SHP77 treated with DMSO at 0.1 percent for 48 hours (cell line): ENCODE results near the gene RGS7.

Experiments used
- DNase-seq: peaks from one replicate; lab custom pipeline; 2025; lab: John Stamatoyannopoulos, UW

The RGS7 gene

DNA sequence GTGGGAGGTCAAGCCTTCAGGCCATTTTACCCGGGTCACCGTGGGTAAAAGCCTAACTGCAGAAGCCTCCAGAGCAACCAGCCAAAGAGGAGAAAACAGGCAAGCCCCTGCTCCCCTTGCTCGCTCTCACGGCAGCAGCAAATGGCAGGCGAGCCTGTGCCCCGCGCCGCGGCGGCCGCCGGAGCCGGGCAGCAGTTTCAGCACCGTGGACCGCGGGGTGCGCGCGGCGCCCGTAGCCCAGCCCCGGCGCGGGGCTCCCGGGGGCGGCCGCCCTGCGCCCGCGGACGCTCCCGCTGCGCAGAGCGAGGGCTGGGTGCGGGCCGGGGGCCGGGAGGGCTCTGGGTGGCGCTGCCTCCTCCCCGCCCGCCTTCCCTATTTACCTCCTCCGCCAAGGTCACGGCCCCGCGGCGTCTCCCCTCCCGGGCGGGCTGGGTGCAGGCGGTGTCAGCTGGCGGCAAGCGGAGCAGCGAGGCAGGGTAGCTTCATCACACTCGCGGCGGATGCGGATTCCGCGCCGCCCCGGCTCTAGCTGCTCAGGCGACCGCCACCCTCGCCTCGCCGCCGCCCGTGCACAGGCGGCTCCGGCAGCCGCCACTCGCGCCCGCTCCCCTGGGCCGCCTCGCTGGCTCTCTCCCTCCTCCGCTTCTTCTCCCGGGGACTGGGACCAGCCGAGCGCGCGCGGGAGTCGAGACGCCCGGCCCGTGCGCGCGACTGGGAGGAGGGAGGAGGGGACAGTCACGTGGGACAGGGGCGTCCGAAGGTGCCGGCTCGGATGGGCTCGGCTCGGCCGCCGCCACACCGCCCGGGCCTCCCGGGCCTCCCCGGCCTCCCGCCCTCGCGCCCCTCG lies at the start of gene RGS7:
Gene RGS7, minus strand, starts transcription at position 687 of the 847 bp plus-strand sequence.
- peak; percentile 34 for DNase-seq

DNA sequence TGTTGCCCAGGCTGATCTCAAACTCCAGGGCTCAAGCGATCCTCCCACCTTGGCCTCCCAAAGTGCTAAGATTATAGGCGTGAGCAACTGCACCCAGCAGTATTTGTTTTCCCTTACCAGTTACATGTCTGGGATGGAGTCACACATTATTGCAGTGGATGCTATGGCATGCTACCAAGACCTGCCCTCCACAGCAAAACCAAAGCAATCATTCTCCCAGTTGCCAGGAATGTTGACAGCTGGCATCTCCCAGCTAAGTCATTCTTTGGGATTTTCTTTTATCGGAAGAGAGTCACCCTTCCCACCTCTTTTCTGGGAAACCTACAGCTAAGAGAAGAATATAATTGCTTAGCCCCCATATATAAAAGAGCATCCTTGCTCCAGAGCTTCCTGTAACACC lies 49.4 kb upstream of the RGS7 start:
- DNase-seq = no peak

DNA sequence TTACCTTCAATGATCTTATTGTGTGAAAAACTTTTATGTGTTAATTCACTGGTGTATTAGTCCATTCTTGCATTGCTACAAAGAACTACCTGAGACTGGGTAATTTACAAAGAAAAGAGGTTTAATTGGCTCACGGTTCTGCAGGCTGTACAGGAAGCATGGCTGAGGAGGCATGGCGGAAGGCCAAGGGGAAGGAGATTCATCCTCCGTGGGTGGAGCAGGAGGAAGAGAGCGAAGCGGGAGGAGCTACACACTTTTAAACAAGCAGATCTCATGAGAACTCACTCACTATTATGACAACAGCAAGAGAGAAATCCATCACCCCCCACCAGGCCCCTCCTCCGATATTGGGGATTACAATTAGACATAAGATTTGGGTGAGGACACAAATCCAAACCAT lies 44.2 kb upstream of the RGS7 start:
- no peak for DNase-seq

DNA sequence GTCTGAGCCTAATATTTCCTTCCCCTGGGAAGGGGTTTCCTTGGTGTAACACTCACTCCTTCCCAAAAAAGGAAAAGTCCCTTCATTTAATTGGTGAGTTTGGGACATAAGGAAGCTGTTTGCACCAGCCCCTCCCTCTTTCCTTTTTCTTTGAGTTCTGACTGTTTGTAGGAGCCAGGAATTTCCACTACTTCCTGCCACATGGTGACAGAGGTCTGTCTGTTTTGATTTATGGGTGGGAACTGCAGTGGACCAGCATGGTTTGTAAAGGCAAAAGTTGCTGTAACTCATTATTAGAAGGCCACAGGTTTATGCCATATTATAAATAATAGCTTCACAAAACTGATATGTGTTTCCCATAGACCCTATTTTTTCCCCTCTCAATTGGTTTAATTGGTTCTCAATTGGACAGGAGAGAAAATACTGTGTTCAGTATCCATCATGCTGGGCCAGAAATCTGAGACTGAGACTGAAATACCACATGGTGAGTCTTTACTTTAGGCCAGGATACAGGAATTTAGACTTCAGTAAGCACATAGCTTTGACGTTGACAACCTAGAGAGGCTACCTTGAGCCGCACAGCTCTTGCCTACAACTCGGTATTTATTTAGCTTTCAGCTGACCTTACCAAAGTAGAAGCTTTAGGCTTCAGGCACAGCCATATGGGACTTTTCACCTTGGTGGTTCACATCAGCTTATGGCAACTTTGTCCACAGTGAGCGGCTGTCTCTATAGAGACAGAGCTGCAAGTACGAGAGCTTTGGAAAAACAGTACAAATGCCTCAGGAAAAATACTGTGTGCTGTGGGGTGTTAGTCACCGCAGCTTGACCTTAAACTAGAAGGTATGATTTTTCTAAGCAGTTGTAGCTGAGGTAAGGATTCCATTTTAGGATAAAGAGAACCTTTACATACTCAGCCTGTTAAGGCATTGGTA lies 40.0 kb upstream of the RGS7 start:
- no peak for DNase-seq

DNA sequence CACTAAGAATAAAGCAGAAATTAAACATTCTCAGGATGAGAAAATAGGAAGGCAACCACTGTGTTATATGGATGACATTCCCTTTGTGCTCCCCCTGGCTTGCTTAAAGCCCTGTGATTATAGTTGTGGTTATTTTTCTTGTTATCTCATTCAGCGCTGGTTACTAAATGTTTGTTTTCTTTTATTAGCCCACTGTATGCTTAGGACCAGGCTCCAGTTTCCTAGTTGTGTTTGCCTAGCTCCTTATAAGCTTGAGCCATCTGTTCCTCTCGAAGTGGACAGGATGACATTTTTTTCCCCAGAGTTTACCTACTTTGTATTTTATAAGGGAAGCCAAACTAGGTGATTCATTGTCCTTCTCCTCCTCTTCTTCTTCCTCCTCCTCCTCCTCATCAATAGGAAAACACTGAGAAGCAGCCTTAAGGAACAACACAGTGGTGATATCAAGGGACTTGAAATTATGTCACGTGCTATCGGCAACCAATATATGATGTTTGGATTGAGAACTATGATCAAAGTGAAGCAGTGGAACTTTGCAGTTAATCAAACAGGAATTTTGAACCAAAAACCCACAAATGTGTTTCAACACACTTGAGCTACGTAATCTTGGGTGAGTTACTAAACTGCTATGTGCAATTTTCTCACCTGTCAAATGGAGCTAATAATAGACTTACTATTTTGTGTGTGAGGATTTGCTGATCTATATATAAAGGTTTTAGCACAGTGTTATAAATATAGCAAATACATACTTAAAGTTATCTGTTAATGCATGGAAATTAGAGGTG lies 35.1 kb upstream of the RGS7 start:
- DNase-seq = peak; percentile 37

DNA sequence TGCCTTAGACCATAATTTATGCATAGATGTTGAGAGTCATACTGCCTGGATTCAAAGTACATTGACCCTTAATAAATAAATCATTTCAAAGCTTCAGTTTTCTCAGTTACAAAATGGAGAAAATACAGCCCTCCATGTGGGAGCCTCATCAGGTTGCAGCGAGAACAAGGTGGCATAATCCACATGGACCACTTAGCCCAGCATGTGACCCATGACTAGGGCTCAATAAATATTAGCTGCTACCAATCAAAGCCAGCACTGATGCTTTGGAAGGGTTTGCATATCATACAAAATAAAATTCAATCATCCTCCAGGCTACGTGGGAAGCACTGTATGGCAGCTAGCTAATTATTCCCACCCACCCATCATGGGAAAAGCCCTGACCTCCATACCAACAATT lies 33.5 kb upstream of the RGS7 start:
- DNase-seq = no peak

DNA sequence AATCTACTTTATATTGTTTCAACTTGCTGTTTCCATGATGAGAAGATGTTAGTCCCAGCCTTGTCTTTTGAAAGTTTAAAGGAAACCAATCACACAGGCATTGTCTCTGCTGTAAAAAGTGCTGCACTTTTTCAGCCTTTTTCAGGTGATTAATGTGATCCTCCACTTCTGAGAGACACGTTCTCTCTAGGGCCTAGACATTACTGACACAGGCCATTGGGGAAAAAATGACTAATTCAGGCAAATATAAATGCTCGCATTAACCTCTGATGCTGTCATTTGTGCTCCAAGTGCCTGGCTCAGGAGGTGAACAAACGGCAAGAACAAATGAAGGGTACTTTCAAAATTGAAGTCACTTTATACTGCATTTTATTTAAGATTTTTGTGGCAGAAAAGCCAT lies 32.4 kb upstream of the RGS7 start:
- no peak for DNase-seq

DNA sequence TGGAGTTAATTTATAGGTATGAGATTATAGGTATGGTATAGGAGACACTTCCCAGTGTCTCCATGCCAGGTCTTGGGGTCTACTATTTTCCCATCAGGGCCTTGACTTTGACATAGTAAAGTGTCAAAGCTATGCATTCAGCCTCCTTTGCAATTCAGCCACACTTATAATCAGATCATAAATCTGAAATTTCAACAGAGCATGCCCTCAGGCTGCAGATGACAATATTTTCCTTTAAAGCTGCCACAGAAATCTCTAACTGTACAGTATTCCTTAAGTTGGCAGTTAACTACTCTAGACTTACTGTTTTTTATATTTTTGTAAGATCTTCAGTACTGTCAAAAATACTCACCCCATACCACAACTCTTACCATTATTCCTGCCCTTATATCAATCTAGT lies 30.2 kb upstream of the RGS7 start:
- DNase-seq = no peak

DNA sequence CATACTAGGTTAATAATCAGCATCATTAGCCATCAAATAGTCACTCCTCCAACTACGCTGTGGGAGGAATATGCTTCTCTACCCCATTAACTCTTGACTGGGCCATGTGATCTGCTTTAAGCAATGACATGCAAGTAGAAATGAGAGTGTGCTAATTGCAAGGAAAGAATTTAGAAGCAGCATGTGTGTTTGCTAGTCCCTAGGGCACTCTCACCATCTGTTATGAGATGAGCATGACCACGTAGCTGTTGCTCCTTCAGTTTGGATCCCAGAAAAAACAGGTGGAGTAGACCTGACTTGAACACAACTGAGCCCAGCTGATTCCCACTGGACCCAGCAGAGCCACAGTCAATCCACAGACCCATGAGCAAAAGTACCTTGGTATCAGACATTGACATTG lies 19.7 kb upstream of the RGS7 start:
- no peak for DNase-seq

DNA sequence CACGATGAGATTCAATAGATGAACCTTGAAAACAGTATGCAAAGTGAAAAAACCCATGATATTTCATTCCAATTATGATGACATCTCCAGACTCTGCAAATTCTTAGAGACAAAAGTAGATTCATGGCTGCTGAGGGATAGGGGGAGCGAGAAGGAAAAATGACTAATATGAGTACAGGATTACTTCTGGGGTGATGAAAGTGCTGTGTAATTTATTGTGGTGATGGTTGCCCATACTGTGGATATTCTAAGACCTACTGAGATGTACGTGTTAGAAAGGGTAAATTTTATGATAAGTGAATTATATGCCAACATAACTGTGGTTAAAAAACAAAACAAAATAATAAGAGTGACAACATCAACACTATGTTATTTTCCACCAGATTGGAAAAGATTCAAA lies 18.9 kb upstream of the RGS7 start:
- no peak for DNase-seq

DNA sequence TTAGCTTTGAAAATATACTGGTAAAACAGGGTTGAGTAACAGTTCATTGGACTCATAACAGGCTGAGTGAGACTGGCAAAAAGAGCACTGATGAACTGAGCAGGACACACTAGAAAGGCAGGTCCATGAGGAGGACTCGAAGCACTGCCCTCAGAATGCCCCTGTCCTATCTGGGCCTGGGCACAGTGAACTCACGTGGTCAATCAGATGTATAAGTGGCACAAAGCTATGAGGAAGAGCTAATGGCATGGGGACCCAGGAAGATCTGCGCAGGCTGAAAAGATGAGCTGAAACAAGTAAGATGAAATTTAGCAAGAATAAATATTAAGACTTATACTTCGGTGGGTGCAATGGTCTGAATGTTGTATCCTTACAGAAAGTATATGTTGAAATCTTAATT lies 9.2 kb upstream of the RGS7 start:
- DNase-seq = no peak

DNA sequence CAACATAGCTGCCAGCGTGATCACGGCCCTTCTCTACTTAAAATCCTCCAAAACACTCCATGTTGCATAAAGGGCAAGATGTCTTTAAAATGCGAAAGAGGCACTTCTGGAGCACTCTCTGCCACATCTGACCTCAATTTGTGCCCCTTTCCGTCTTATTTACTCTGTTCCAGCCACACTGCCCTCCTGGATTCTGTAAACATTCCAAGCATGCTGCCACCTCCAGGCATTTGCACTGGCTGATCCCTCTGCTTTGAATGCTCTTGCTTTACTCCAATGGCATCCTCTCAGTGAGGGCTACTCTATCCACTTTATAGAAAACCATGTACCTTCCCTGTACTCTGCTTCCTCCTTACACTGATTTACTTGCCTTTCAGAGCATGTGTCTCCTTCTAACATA lies 5.3 kb upstream of the RGS7 start:
- no peak for DNase-seq

DNA sequence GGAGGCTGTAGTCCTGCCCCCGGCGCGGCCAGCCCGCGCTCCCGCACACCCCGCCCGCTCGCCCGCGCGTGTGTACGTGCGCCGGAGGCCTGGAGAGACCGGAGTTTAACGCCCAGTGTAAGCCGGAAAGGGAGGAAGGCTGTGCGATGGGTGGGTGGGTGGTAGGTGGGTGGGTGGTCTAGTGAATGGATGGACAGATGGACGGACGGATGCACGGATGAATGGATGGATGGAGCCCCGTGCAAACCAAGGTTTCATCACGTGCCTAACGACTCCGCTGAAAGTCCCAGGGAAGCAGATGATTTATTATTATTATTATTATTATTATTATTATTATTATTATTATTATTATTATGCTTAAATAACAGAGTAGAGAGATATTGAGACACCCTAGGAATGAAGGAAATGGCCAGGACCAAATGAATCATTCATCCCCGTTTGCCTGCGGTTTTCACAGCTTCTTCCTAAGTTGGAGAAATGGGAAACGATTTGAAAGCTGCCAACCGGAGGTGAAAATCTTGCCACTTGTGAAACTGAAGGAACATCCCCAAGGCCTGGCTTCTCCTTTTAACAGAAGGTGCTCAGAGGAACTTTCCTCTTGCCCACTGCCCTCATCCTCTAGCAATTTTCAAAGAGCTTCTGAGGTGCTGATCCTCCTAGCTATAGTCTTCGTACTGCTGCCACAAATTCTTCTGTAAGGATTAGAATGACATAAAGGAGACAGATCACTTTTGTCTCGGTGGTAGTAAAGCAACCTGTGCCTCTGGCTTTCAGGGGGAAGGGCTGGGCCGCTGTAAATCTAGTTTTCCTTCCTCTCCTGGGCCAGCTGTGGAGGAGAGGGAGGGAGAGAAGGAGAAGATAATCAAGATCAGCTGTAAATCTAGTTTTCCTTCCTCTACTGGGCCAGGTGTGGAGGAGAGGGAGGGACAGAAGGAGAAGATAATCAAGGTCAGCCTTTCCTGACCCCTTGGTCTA lies 648 bp upstream of the RGS7 start:
- DNase-seq = no peak

DNA sequence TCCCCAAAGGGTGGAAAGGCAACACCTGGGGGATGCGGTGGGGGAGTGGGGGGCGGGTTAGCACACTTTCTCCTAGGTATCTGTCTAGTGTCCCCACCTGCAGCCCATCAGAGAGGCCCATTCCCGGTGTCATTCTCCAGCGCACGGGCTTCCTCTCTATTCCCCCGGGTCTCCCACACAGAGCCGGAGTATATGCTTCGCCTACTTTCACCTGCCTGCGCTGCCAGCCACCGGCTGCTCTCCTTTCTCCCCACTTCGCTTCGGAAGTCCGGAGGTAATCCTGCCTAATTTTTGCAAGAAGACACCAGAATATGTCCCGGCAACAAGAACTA lies 852 bp downstream of the RGS7 start:
- no peak for DNase-seq

DNA sequence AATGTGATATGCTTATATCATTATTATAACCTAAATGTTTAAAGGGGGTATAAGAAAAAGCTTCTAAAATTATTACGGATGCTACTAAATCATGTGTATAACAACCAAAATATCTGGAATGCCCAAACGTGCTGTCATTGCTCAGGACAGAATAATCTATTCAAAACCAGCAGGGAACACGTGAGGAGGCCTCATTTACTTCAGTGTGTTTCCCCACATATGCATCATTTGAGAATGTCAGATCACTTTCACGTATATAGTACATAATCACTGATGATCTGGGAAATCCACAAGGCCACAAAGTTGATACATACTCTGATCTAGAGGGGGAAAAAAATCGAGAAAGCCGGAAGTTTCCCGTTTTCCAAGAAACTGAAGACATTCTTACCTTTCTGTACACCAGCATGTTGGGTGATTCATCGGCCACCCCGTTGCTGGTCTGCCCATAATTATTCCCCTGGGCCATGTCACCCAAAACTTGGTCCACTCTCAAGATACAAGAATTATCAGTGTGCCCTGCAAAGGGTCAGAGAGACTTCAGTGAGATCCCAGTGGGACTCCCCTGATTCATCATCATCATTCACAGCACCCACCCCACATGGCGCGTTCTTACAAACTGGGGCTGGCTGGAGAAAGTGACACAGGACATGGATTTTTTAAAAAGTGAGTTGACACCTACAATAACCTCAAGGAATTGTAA lies 1.5 kb downstream of the RGS7 start:
- no peak for DNase-seq

DNA sequence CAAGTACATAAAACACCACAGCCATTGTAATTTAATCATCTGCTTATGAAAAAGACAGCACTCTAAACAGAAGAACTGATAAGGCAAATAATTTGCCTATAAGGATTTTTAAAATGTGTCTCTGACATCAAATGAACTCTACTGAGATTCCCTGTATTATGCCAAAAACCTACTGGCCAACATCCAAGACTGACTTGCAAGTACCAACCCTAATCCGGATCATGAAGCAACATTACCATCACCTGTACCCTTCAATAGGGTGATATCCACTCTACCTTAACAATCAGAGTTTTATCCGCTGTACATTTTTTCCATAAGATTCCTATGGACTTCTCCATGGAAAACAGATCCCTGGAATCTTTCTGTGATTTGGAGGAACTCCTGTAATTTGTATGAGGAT lies 4.6 kb downstream of the RGS7 start:
- no peak for DNase-seq

DNA sequence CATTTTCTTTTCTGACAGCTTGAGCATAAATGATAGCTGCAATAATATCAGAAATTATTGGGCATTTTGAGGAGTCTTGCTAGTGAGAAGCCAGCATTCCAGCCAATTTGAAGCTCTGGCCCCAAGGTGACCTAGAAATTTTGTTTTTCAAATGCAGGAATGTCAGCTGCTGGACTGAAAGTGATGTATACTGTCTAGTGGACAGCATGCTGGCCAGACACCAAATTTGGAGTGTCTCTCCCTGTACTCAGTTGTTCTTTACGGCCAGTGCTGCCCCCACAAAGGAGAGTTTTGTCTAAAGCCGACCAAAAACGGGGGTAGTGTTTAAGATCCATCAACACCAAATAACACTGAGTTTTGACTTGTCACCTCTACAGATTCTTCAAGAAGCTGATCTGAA lies 5.2 kb downstream of the RGS7 start:
- no peak for DNase-seq

DNA sequence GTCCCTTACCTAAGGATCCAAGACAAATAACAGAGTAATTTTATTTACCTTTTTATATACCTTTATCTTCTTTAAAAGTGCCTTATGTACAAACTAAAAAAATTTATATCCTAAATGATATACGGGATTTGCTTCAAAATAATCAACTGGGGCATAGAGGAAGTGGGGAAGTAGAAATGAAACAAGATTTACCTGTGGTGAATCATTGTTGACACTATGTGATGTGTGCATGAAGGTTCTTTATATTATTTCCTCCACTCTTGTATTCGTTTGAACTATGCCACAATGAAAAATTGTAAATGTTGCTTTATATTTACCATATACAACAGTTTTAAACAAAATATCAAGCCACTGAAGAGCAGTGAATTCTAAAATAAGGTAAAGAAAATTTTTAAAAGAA lies 13.0 kb downstream of the RGS7 start:
- DNase-seq = no peak

DNA sequence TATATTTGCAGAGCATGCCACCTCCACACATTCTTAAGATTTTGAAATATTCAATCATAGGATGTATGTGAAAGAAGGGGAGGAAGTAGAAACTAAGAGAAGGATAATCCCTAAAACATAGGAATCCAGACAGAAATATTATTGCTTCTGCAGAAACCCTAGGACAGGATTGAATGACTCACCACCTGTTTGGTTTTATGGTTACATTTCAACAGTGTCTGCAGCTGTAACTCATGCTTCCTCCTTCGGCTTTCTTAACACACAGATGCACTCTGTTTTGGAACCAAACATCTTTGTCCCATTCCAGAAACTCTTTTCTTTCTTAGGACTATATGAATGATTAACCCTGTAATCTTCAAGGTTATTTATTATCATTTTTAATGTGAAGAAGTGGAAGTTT lies 20.7 kb downstream of the RGS7 start:
- no peak for DNase-seq

DNA sequence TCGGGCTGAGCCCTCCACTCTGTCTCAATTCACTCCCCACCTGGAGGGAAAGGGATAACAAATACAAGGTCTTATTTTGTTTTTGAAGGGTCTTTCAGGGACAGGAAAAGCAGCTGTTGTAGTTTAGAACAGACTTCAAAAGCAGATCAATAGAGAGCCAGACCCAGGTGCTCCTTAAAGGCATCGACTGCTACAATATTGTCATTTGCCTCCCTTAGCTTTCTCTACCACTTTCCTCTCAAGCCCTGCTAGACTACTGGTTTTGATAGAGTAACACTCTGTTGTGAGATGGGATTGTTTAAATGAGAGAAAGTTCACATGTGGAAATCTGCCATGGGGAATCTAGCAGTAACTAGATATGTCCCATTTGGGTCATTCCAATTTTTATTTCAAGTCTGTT lies 24.0 kb downstream of the RGS7 start:
- DNase-seq = no peak

DNA sequence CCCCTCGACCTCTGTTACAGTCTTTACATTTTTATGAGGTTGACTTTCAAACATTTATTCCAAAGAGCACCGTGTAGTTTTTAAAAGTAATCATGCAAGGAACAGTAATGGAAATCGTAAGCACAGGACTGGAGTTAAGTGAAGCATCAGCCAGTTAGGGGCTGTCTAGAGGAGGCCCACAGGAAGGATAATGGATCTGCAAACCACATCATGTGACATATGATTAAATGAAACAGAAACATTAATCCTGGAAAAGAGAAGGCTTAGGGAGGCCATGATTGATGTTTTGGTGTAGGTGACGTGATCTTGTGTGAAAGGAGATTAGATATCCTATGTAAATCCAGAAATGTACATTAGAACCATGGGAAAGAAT lies 25.0 kb downstream of the RGS7 start:
- no peak for DNase-seq
